Fibroblast of lung (primary cell): ENCODE data around the gene NSG2. TPM values are rescaled to one million over a fixed set of nuclear protein-coding genes. Genes with fewer than 3 reads are reported as not detected.

ENCODE experiments used
- DNase-seq, 2 donors: peaks; one replicate each; pipeline versions ENCODE4 v3.0.0 to v3.0.0-alpha.2; 2010; ENCODE audit warnings: low read depth in 2 of 2
- H2AFZ ChIP-seq: 2 replicates; pipeline ENCODE4 v1.5.1; 2012; ENCODE audit warnings: low read length, control low read depth, inconsistent platforms
- H3K27ac ChIP-seq: 2 replicates; pipeline ENCODE4 v1.5.1; 2011; ENCODE audit warnings: low read length, control low read depth; ENCODE audit not compliant: insufficient read depth
- H3K27me3 ChIP-seq: 2 replicates; pipeline ENCODE4 v1.5.1; 2011; ENCODE audit warnings: mild to moderate bottlenecking, low read length; ENCODE audit not compliant: control insufficient read depth, insufficient read depth
- H3K36me3 ChIP-seq: 2 replicates; pipeline ENCODE4 v1.5.1; 2011; ENCODE audit warnings: low read length; ENCODE audit not compliant: control insufficient read depth, insufficient read depth
- H3K4me1 ChIP-seq: 2 replicates; pipeline ENCODE4 v1.5.1; 2011; ENCODE audit warnings: low read length; ENCODE audit not compliant: control insufficient read depth, insufficient read depth; ENCODE audit errors: extremely low read depth
- H3K4me2 ChIP-seq: 2 replicates; pipeline ENCODE4 v1.5.1; 2011; ENCODE audit warnings: low read length, control low read depth; ENCODE audit not compliant: insufficient read depth; ENCODE audit errors: extremely low read depth
- H3K4me3 ChIP-seq, 4 experiments: fragments of 200-600 bp in 1 of 4; sonication (generic) in 1 of 4; replicated peaks in 1 of 4; 2 replicates each; pipeline ENCODE4 v1.5.1; 2011 to 2016; ENCODE audit warnings: low read length in 4 of 4, low read depth in 3 of 4, mild to moderate bottlenecking in 3 of 4, control low read depth in 2 of 4, inconsistent platforms in 1 of 4, mixed read lengths in 1 of 4; ENCODE audit not compliant: insufficient read depth in 1 of 4; ENCODE audit errors: control extremely low read depth in 1 of 4
- H3K79me2 ChIP-seq: 2 replicates; pipeline ENCODE4 v1.5.1; 2012; ENCODE audit warnings: mild to moderate bottlenecking, low read length, inconsistent platforms; ENCODE audit not compliant: control insufficient read depth, insufficient read depth
- H3K9ac ChIP-seq: 2 replicates; pipeline ENCODE4 v1.5.1; 2011; ENCODE audit warnings: mild to moderate bottlenecking, low read length, control low read depth; ENCODE audit not compliant: insufficient read depth
- H3K9me3 ChIP-seq: 2 replicates; pipeline ENCODE4 v1.5.1; 2012; ENCODE audit warnings: low read depth, low read length; ENCODE audit not compliant: control insufficient read depth, insufficient read depth
- H4K20me1 ChIP-seq: 2 replicates; pipeline ENCODE4 v1.5.1; 2011; ENCODE audit warnings: low read length; ENCODE audit not compliant: control insufficient read depth, insufficient read depth; ENCODE audit errors: extremely low read depth
- EZH2 ChIP-seq: IDR thresholded peaks from 2 replicates; pipeline ENCODE4 v1.5.1; 2012; ENCODE audit warnings: low read length, control low read depth, mild to moderate bottlenecking; ENCODE audit errors: missing control alignments
- polyA plus RNA-seq, 2 donors: library from polyadenylated mRNA; depleted of rRNA in 1 of 2; stranded (reverse) in 1 of 2; unstranded in 1 of 2; fragments of >200 nt; gene quantifications; 2 replicates each; pipeline ENCODE4 v1.2.1, GENCODE V29; 2011 to 2012; ENCODE audit warnings: missing spikeins in 1 of 2
- total RNA-seq: library from RNA; depleted of rRNA; stranded (reverse); fragments of >200 nt; gene quantifications from 2 replicates; pipeline ENCODE4 v1.2.1, GENCODE V29; 2014
- TF ChIP-seq, protein P1 (sequence below), 2 donors: IDR thresholded peaks in 1 of 2; conservative IDR thresholded peaks in 1 of 2; 1 replicate in 1 of 2; 2 replicates in 1 of 2; pipeline ENCODE4 v1.5.1; 2011 to 2012; ENCODE audit warnings: low read length in 2 of 2, control low read depth in 1 of 2, inconsistent platforms in 1 of 2, low read depth in 1 of 2, mild to moderate bottlenecking in 1 of 2

The NSG2 gene
- total and polyA plus RNA-seq, 2 donors (not counting 1 experiment from before 2014, with no cell fraction given) = not detected

DNA sequence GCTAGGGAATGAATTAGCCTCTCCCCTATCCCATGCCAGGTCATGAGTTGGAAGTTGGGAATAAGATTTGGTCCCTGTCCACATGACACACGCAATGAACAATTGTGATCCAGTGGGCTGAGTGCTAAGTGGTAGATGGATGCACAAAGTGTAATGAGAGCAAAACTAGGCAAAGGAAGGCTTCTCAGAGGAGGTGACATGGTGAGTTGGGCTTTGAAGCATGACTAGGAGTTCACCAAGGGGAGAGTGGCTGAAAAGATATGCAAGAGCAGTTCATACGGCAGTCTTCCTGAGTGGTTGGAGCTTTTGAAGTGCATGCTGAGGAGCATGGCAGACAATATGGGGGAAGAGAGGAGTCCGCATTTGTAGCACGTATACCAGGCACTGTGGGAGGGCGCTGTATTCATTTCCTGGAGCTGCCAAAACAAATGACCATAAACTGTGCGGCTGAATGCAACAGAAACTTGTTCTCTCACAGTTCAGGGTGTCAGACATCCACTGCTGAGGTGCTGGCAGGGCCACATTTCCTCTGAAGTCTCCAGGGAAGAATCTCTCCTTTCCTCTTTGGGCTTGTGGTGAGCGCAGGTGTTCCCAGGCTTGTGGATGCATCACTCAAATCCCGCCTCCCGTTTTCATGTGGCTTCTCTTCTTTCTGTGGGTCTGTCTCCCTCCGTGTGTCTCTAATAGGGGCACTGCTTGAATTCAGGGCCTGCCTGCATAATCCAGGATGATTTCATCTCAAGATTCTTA lies 49.5 kb downstream of the NSG2 start:
- H3K9me3 ChIP-seq = no peaks in the 10 kb centered on the region

DNA sequence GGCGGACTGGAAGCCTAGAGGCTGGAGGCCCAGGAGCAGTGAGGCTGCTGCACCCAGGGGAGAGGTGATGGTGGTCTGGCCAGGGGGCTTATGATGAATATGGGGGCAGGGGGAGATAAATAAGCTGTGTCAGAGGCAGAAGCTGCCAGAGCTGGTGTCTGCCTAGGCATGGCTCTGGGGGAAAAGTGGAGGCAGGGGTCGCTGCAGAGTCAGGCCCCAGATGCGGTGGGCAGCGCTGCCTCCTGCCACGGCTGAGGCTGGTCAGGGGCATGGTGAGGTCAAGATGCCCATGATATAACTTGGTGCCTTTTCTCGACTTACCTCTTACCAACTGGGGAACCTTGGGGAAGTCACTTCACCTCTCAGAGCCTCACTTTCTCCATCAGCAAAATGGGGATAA lies 51.1 kb downstream of the NSG2 start:
- Histone ChIP-seq H3K36me3 (no peaks in the 10 kb centered on the region), H3K9ac (no peak overlapping the region), H4K20me1 (no peaks in the 10 kb centered on the region), H3K4me2 (no peak overlapping the region), H3K4me3 (no peak overlapping the region), H3K79me2 (no peaks in the 10 kb centered on the region), H3K4me1 (no peaks in the 10 kb centered on the region), H3K9me3 (no peaks in the 10 kb centered on the region), H3K27me3 (no peaks in the 10 kb centered on the region), H3K27ac (no peak overlapping the region), H2AFZ (no peak overlapping the region)
- TF ChIP-seq, protein P1, sequence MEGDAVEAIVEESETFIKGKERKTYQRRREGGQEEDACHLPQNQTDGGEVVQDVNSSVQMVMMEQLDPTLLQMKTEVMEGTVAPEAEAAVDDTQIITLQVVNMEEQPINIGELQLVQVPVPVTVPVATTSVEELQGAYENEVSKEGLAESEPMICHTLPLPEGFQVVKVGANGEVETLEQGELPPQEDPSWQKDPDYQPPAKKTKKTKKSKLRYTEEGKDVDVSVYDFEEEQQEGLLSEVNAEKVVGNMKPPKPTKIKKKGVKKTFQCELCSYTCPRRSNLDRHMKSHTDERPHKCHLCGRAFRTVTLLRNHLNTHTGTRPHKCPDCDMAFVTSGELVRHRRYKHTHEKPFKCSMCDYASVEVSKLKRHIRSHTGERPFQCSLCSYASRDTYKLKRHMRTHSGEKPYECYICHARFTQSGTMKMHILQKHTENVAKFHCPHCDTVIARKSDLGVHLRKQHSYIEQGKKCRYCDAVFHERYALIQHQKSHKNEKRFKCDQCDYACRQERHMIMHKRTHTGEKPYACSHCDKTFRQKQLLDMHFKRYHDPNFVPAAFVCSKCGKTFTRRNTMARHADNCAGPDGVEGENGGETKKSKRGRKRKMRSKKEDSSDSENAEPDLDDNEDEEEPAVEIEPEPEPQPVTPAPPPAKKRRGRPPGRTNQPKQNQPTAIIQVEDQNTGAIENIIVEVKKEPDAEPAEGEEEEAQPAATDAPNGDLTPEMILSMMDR (conservative IDR thresholded peaks at IDR 0.05 in 1 of 2, IDR thresholded peaks at IDR 0.05 in 1 of 2; ENCODE audit: low read depth in 1 of 2, low read length in 2 of 2) = no peak
- TF ChIP-seq EZH2 = no peak
- DNase-seq = no peak

More for the DNA sequence above, 49.5 kb downstream of the NSG2 start:
- no peak for TF ChIP-seq EZH2
- TF ChIP-seq, protein P1 (conservative IDR thresholded peaks at IDR 0.05 in 1 of 2, IDR thresholded peaks at IDR 0.05 in 1 of 2; ENCODE audit: low read depth in 1 of 2, low read length in 2 of 2) = no peak
- Histone ChIP-seq H3K4me2 (no peak overlapping the region), H3K36me3 (no peaks in the 10 kb centered on the region), H2AFZ (no peak overlapping the region), H3K27me3 (no peaks in the 10 kb centered on the region), H3K9ac (no peak overlapping the region), H3K27ac (no peak overlapping the region), H4K20me1 (no peaks in the 10 kb centered on the region), H3K4me1 (no peaks in the 10 kb centered on the region), H3K4me3 (no peak overlapping the region), H3K79me2 (no peaks in the 10 kb centered on the region)
- no peak for DNase-seq

DNA sequence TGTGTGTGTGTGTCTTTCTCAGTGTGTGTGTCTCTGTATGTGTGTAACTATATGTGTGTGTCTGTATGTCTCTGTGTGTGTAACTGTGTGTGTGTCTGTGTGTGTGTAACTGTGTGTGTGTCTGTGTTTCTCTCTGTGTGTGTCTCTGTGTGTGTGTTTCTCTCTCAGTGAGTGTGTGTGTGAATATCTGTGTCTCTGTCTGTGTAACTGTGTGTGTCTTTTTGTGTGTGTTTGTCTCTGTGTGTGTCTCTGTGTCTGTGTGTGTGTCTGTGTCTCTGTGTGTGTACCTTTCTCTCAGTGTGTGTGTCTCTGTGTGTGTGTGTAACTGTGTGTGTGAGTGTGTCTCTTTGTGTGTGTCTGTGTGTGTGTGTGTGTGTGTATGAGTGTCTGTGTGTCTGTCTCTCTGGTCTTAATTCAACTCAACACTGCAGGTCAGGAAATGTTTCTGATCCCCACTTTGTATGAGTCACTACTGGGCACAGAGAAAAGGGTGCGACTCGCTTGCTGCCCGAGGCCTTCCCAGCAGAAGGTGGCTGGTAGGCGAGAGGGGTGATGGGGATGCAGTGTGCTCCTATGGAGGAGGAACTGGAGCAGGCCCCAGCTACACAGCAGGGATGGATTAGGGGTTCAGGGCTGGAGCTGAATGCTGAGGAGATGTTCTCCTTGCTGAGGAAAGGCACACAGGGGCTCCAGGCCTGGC lies 52.1 kb downstream of the NSG2 start:
- no peaks in the 10 kb centered on the region for H3K27me3 ChIP-seq
- H3K4me2 ChIP-seq = no peak overlapping the region
- H2AFZ ChIP-seq = no peak overlapping the region
- H3K79me2 ChIP-seq = no peaks in the 10 kb centered on the region
- no peaks in the 10 kb centered on the region for H3K4me1 ChIP-seq
- no peak overlapping the region for H3K9ac ChIP-seq
- no peaks in the 10 kb centered on the region for H3K9me3 ChIP-seq
- no peak overlapping the region for H3K4me3 ChIP-seq
- no peak overlapping the region for H3K27ac ChIP-seq
- peak in 1 of 2 donors; percentile 58 for DNase-seq
- no peaks in the 10 kb centered on the region for H3K36me3 ChIP-seq
- no peak for TF ChIP-seq EZH2
- TF ChIP-seq, protein P1 (conservative IDR thresholded peaks at IDR 0.05 in 1 of 2, IDR thresholded peaks at IDR 0.05 in 1 of 2; ENCODE audit: low read depth in 1 of 2, low read length in 2 of 2) = no peak
- no peaks in the 10 kb centered on the region for H4K20me1 ChIP-seq
